ENCODE results near the gene FUCA2. TPM values are rescaled to one million over a fixed set of nuclear protein-coding genes. Genes with fewer than 3 reads are reported as not detected.
A peak's percentile ranks its signal among the peaks of the same experiment; 100 is the strongest.

Gene FUCA2
- total RNA-seq, 2 experiments from 2014 or later = 1.1 to 1.5 TPM

DNA sequence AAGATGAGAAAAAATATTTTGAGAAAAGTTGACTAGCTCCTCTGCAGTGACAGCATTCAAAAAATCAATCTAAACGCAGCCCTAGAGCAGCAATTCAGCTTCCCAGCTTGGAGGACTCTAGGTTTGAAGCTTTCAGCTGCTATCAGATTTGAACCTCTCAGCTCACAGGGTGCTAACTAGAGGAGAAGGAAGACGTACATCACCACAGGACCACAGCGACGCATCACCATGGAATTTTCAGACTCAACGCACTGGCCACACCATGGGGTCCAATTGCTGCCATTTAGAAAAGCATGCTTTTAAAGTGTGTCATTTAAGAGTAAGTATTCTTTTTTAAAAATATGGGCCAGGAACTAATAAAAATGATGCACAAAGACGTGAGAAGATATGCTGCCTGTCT lies 45.0 kb upstream of the FUCA2 start:
- no peaks in the 10 kb centered on the region for H3K27me3 ChIP-seq (ENCODE audit: control insufficient read depth in 1 of 2, insufficient read depth in 2 of 2, low read length in 2 of 2)
- H3K27ac Mint-ChIP-seq = peak overlapping the region; percentile 70
- H3K4me1 Mint-ChIP-seq (ENCODE audit: low read depth) = peaks cover 53% of the 10 kb centered on the region
- intact Hi-C loops (cut with DNase I, micrococcal nuclease) = no loop called here
- H3K36me3 Mint-ChIP-seq (ENCODE audit: low read depth) = no peaks in the 10 kb centered on the region
- no peak for TF ChIP-seq CTCF (IDR thresholded peaks at IDR 0.05)
- H3K4me1 ChIP-seq (ENCODE audit: insufficient read depth, low read length) = peaks cover 49% of the 10 kb centered on the region
- H3K4me3 Mint-ChIP-seq = no peak overlapping the region
- POLR2A ChIA-PET = interaction anchor here (1.0 to 2.6 kb wide), 5 partner anchors 10 to 106 kb away, joined by 3 to 12 read pairs (median 4); partner anchors contain the start of genes ADAT2 and PEX3
- no peak overlapping the region for H3K4me3 ChIP-seq (ENCODE audit: low read length)
- H3K36me3 ChIP-seq (ENCODE audit: insufficient read depth, low read length) = peaks cover 3% of the 10 kb centered on the region
- H3K9me3 Mint-ChIP-seq = no peaks in the 10 kb centered on the region
- CTCF ChIA-PET = interaction anchor here (2.2 to 2.6 kb wide), 2 partner anchors 10 to 18 kb away, joined by 7 to 8 read pairs; no protein-coding TSS in a partner anchor
- DNase-seq (no peak), ATAC-seq (ENCODE audit: poor library complexity) (no peak)
- H3K9me3 ChIP-seq (ENCODE audit: control insufficient read depth in 1 of 2, insufficient read depth in 1 of 2, low read length in 2 of 2) = no peaks in the 10 kb centered on the region
- H3K27ac ChIP-seq (ENCODE audit: low read depth in 1 of 2, low read length in 2 of 2) = no peak overlapping the region
- H3K27me3 Mint-ChIP-seq = no peaks in the 10 kb centered on the region

DNA sequence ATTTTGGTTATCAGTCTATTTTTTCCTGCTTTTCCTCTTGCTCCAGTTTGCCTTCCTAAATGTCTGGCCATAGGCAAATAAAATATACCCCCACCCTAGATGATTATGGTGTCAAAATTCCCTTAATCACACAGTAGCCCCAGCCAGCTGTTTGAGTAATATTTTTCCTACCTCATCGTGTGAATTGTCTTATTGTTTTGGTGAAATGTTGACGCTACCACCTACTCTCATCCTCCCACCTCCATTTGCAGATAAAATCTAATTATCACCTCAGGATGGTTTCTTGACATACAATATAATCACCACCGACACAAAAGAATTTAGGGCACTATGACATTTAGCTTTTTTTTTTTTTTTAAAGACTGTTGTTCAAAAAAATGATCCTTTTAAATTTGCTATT lies 44.1 kb upstream of the FUCA2 start:
- ATAC-seq (ENCODE audit: poor library complexity) (peak; percentile 51), DNase-seq (no peak)
- intact Hi-C loops (cut with DNase I, micrococcal nuclease) = no loop called here
- TF ChIP-seq CTCF (IDR thresholded peaks at IDR 0.05) = no peak
- ChIA-PET CTCF (interaction anchor here (2.2 to 2.6 kb wide), 2 partner anchors 11 to 17 kb away, joined by 7 to 8 read pairs; no protein-coding TSS in a partner anchor), POLR2A (interaction anchor here (0.6 to 2.6 kb wide), 7 partner anchors 10 to 627 kb away, joined by 3 to 12 read pairs (median 4); partner anchors contain the start of genes ADAT2, PEX3 and SF3B5)
- peak overlapping the region; percentile 70 for H3K27ac Mint-ChIP-seq
- Histone ChIP-seq H3K4me3 (ENCODE audit: low read length) (no peak overlapping the region), H3K27me3 (ENCODE audit: control insufficient read depth in 1 of 2, insufficient read depth in 2 of 2, low read length in 2 of 2) (no peaks in the 10 kb centered on the region), H3K36me3 (ENCODE audit: insufficient read depth, low read length) (peaks cover 3% of the 10 kb centered on the region), H3K9me3 (ENCODE audit: control insufficient read depth in 1 of 2, insufficient read depth in 1 of 2, low read length in 2 of 2) (no peaks in the 10 kb centered on the region), H3K4me1 (ENCODE audit: insufficient read depth, low read length) (peaks cover 39% of the 10 kb centered on the region), H3K27ac (ENCODE audit: low read depth in 1 of 2, low read length in 2 of 2) (peak overlapping the region in 1 of 2 donors; percentile 47)
- no peaks in the 10 kb centered on the region for H3K27me3 Mint-ChIP-seq
- no peaks in the 10 kb centered on the region for H3K36me3 Mint-ChIP-seq (ENCODE audit: low read depth)
- H3K9me3 Mint-ChIP-seq = no peaks in the 10 kb centered on the region
- peak overlapping the region; percentile 78 for H3K4me3 Mint-ChIP-seq
- H3K4me1 Mint-ChIP-seq (ENCODE audit: low read depth) = peaks cover 55% of the 10 kb centered on the region

DNA sequence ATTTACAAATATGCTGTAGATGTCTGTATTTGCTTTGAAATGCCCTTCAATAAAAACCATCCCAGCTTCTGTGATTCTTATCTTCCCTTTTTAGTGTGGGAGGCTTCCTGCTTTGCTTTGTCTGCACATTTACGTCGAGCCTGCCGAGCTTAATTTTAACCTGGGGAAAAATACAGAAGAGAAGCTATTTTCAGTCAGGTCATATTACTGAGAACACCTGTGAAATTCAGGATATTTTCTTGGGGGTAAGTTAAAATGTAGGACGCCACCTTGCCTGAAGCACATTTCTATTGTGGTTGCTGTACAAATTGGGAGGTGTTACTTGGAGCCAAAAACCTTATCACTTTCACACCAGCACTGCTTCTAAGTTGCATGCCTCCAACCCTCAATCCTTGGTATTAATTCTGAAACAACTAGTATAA lies 43.6 kb upstream of the FUCA2 start:
- POLR2A ChIA-PET = interaction anchor here (0.6 to 2.6 kb wide), 7 partner anchors 10 to 627 kb away, joined by 3 to 12 read pairs (median 4); partner anchors contain the start of gene SF3B5
- Mint-ChIP-seq H3K27ac (peak overlapping the region; percentile 70), H3K9me3 (no peaks in the 10 kb centered on the region), H3K27me3 (no peaks in the 10 kb centered on the region), H3K4me1 (ENCODE audit: low read depth) (peaks cover 54% of the 10 kb centered on the region), H3K36me3 (ENCODE audit: low read depth) (no peaks in the 10 kb centered on the region), H3K4me3 (peak overlapping the region; percentile 78)
- H3K4me3 ChIP-seq (ENCODE audit: low read length) = peak overlapping the region; percentile 28
- peaks cover 3% of the 10 kb centered on the region for H3K36me3 ChIP-seq (ENCODE audit: insufficient read depth, low read length)
- ATAC-seq (ENCODE audit: poor library complexity) (peak; percentile 35), DNase-seq (no peak)
- no peaks in the 10 kb centered on the region for H3K27me3 ChIP-seq (ENCODE audit: control insufficient read depth in 1 of 2, insufficient read depth in 2 of 2, low read length in 2 of 2)
- peak overlapping the region in 1 of 2 donors; percentile 47 for H3K27ac ChIP-seq (ENCODE audit: low read depth in 1 of 2, low read length in 2 of 2)
- H3K4me1 ChIP-seq (ENCODE audit: insufficient read depth, low read length) = peaks cover 38% of the 10 kb centered on the region
- intact Hi-C loops (cut with DNase I, micrococcal nuclease) = no loop called here
- no peaks in the 10 kb centered on the region for H3K9me3 ChIP-seq (ENCODE audit: control insufficient read depth in 1 of 2, insufficient read depth in 1 of 2, low read length in 2 of 2)
- CTCF ChIA-PET = interaction anchor here (0.5 to 2.6 kb wide), 5 partner anchors 12 to 42 kb away, joined by 3 to 8 read pairs (median 3); no protein-coding TSS in a partner anchor
- no peak for TF ChIP-seq CTCF (IDR thresholded peaks at IDR 0.05)

All from CD4-positive, alpha-beta T cell (primary cell).